ENCODE data around the gene ACBD3. TPM values are rescaled to one million over a fixed set of nuclear protein-coding genes. Genes with fewer than 3 reads are reported as not detected.

ACBD3 gene
- total RNA-seq, 1 donor from 2014 or later: 41.3 TPM

GRCh38 chr1:226123591-226124471, 62.7 kb downstream of the ACBD3 start:
- ATAC-seq (no peak), DNase-seq (no peak)
- no peaks in the 10 kb centered on the region for H3K9me3 ChIP-seq
- no peak overlapping the region for H3K27ac ChIP-seq
- no peak for TF ChIP-seq CTCF (IDR thresholded peaks at IDR 0.05)
- no peaks in the 10 kb centered on the region for H3K36me3 ChIP-seq
- H3K4me1 ChIP-seq: peaks cover 31% of the 10 kb centered on the region
- intact Hi-C loops (cut with DNase I): loop anchor here (10.0 kb wide), 1 partner anchor 71 kb away; no protein-coding TSS in a partner anchor
- no peak overlapping the region for H3K4me3 ChIP-seq
- H3K27me3 ChIP-seq (ENCODE audit: low read depth): no peaks in the 10 kb centered on the region

GRCh38 chr1:226123212-226123560, 63.4 kb downstream of the ACBD3 start:
- Histone ChIP-seq H3K4me1 (peaks cover 25% of the 10 kb centered on the region), H3K36me3 (no peaks in the 10 kb centered on the region), H3K4me3 (no peak overlapping the region), H3K27me3 (ENCODE audit: low read depth) (no peaks in the 10 kb centered on the region), H3K9me3 (no peaks in the 10 kb centered on the region), H3K27ac (peak overlapping the region; percentile 86)
- no peak for DNase-seq
- ATAC-seq: no peak
- intact Hi-C loops (cut with DNase I): loop anchor here (10.0 kb wide), 1 partner anchor 72 kb away; no protein-coding TSS in a partner anchor
- TF ChIP-seq CTCF (IDR thresholded peaks at IDR 0.05): no peak

- Histone ChIP-seq H3K4me1 (peaks cover 11% of the 10 kb centered on the region), H3K36me3 (no peaks in the 10 kb centered on the region), H3K9me3 (no peaks in the 10 kb centered on the region), H3K27ac (peak overlapping the region; percentile 86), H3K4me3 (peak overlapping the region; percentile 74), H3K27me3 (ENCODE audit: low read depth) (no peaks in the 10 kb centered on the region)
- intact Hi-C loops (cut with DNase I): loop anchor here (10.0 kb wide), 1 partner anchor 73 kb away; no protein-coding TSS in a partner anchor
- DNase-seq: peak; percentile 77
- TF ChIP-seq CTCF (IDR thresholded peaks at IDR 0.05): peak; percentile 69
- peak; percentile 88 to 91 for ATAC-seq
Measured at GRCh38 chr1:226121587-226122400, 64.7 kb downstream of the ACBD3 start.

DNA sequence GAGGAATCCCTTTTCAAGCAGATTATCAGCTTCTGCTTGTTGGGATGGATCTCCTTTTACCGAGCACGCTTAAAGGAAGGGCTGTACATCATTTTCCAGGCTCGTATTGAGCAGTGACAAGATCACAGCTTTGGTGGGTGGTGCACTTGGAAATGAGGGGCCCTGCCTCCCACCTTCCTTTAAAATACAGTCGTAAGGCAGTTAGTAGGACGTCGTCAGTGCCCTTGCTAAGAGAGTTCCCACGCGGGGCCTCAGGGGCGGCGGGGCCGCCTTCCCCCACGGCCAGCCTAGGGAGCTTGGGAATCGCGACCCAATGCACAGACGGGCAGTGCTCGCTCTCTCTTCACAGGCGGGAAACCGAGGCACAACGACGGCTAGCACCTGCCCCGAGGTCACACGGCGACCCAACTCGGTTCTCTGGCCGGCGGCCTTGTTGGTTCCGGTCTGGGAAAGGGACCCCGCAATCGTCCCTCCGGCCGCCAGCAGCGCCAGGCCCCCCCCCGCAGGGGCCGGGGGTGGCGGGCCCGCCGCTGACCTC, 65.4 kb downstream of the ACBD3 start:
- no peaks in the 10 kb centered on the region for H3K27me3 ChIP-seq (ENCODE audit: low read depth)
- H3K4me3 ChIP-seq: peak overlapping the region; percentile 74
- intact Hi-C loops (cut with DNase I): loop anchor here (10.0 kb wide), 1 partner anchor 74 kb away; no protein-coding TSS in a partner anchor
- H3K27ac ChIP-seq: no peak overlapping the region
- no peak for ATAC-seq
- TF ChIP-seq CTCF (IDR thresholded peaks at IDR 0.05): no peak
- H3K4me1 ChIP-seq: peaks cover 11% of the 10 kb centered on the region
- no peaks in the 10 kb centered on the region for H3K36me3 ChIP-seq
- no peak for DNase-seq
- no peaks in the 10 kb centered on the region for H3K9me3 ChIP-seq

DNA sequence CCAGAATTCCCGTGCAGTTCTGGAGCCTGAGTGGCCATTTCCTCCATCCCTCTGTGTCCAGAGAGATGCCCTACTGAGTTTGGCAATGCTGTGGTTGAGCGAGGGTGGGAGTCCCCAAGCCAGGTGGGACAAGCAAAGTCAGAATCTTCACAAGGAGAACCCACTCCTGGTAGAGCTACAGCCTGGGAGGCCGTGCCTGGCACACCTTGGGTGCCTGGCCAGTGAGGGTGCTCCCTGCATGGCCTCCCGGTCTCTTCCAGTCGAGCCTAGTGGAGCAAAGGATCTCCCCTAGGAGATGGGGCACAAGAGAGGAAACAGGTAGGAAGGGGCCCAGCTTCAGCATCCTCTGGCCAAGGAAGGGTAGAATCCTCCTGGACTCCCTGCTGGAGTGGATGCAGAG, 66.1 kb downstream of the ACBD3 start:
- no peak overlapping the region for H3K4me3 ChIP-seq
- intact Hi-C loops (cut with DNase I): loop anchor here (10.0 kb wide), 1 partner anchor 74 kb away; no protein-coding TSS in a partner anchor
- H3K27ac ChIP-seq: no peak overlapping the region
- H3K4me1 ChIP-seq: peaks cover 11% of the 10 kb centered on the region
- no peak for ATAC-seq
- H3K9me3 ChIP-seq: no peaks in the 10 kb centered on the region
- H3K27me3 ChIP-seq (ENCODE audit: low read depth): no peaks in the 10 kb centered on the region
- no peaks in the 10 kb centered on the region for H3K36me3 ChIP-seq
- no peak for DNase-seq
- no peak for TF ChIP-seq CTCF (IDR thresholded peaks at IDR 0.05)

All from lower lobe of right lung (tissue), 2 donors.